WTC11 (cell line): ENCODE data around the gene ERAP2. TPM values are rescaled to one million over a fixed set of nuclear protein-coding genes. Genes with fewer than 3 reads are reported as not detected.

Source experiments
- ATAC-seq: fragments of 200-7000 bp; cut with Tn5 transposase; 2 replicates; pipeline ENCODE4 v1.10.0; 2021; ENCODE audit warnings: mild to moderate bottlenecking, moderate library complexity
- CTCF ChIA-PET: fragments of 300-600 bp; sonication (Branson Sonifier 250); formaldehyde crosslinking; loops from one replicate; lab custom pipeline; 2021; ENCODE audit warnings: antibody characterized with exemption; lab: Charles Lee
- POLR2A ChIA-PET: fragments of 350-600 bp; sonication (Branson Sonifier 250); formaldehyde crosslinking; loops from one replicate; lab custom pipeline; 2021; ENCODE audit warnings: antibody characterized with exemption; lab: Charles Lee
- DNase-seq: peaks from one replicate; pipeline ENCODE4 v3.0.0; 2021; ENCODE audit warnings: low spot score
- H3K27ac Mint-ChIP-seq: 2 replicates; pipeline ENCODE4 v1.8.0; 2021; ENCODE audit warnings: mixed read lengths
- H3K27me3 Mint-ChIP-seq: 2 replicates; pipeline ENCODE4 v1.8.0; 2021; ENCODE audit warnings: low read depth, mild to moderate bottlenecking, moderate library complexity, mixed read lengths
- H3K36me3 Mint-ChIP-seq: 2 replicates; pipeline ENCODE4 v1.8.0; 2021; ENCODE audit warnings: mixed read lengths
- H3K4me1 Mint-ChIP-seq: 2 replicates; pipeline ENCODE4 v1.8.0; 2022; ENCODE audit warnings: mixed read lengths
- H3K4me3 Mint-ChIP-seq: 2 replicates; pipeline ENCODE4 v1.8.0; 2021; ENCODE audit warnings: mild to moderate bottlenecking, moderate library complexity, mixed read lengths
- H3K9me3 Mint-ChIP-seq: 2 replicates; pipeline ENCODE4 v1.8.0; 2021; ENCODE audit warnings: mixed read lengths
- ARID4B ChIP-seq: sonication (generic); formaldehyde crosslinking; IDR thresholded peaks from 2 replicates; pipeline ENCODE4 v1.8.0; 2023; ENCODE audit warnings: missing genetic modification reagents, mild to moderate bottlenecking, borderline replicate concordance
- CBFB ChIP-seq: sonication (generic); formaldehyde crosslinking; IDR thresholded peaks from 2 replicates; pipeline ENCODE4 v1.8.1; 2022; ENCODE audit warnings: mild to moderate bottlenecking, low read depth, missing genetic modification reagents
- EMX1 ChIP-seq: fragments of 250-450 bp; sonication (Bioruptor Pico); IDR thresholded peaks from 2 replicates; pipeline ENCODE4 v1.8.0; 2021; ENCODE audit warnings: mild to moderate bottlenecking
- ETV6 ChIP-seq: sonication (generic); formaldehyde crosslinking; IDR thresholded peaks from 2 replicates; pipeline ENCODE4 v1.8.1; 2022; ENCODE audit warnings: mild to moderate bottlenecking, missing genetic modification reagents
- FOXK1 ChIP-seq: sonication (generic); formaldehyde crosslinking; IDR thresholded peaks from 2 replicates; pipeline ENCODE4 v1.8.0; 2022; ENCODE audit warnings: mild to moderate bottlenecking, moderate library complexity, missing genetic modification reagents
- GRHL2 ChIP-seq: fragments of 250-450 bp; sonication (Bioruptor Pico); IDR thresholded peaks from 2 replicates; pipeline ENCODE4 v1.8.0; 2022; ENCODE audit warnings: mild to moderate bottlenecking, moderate library complexity; ENCODE audit not compliant: insufficient replicate concordance, severe bottlenecking
- IRF1 ChIP-seq: sonication (generic); formaldehyde crosslinking; IDR thresholded peaks from 2 replicates; pipeline ENCODE4 v1.8.0; 2023; ENCODE audit warnings: missing genetic modification reagents
- IRF2 ChIP-seq: sonication (generic); formaldehyde crosslinking; IDR thresholded peaks from 2 replicates; pipeline ENCODE4 v1.8.0; 2022; ENCODE audit warnings: low read depth, missing genetic modification reagents, borderline replicate concordance
- KAT7 ChIP-seq: sonication (generic); formaldehyde crosslinking; IDR thresholded peaks from 2 replicates; pipeline ENCODE4 v1.8.1; 2023; ENCODE audit warnings: missing genetic modification reagents, mild to moderate bottlenecking, borderline replicate concordance
- MAX ChIP-seq: sonication (generic); formaldehyde crosslinking; IDR thresholded peaks from 2 replicates; pipeline ENCODE4 v1.8.0; 2022; ENCODE audit warnings: mild to moderate bottlenecking, missing genetic modification reagents
- MXD4 ChIP-seq: fragments of 250-450 bp; sonication (Bioruptor Pico); IDR thresholded peaks from 2 replicates; pipeline ENCODE4 v1.8.0; 2021; ENCODE audit warnings: mild to moderate bottlenecking, moderate library complexity, borderline replicate concordance
- MYBL2 ChIP-seq: sonication (generic); formaldehyde crosslinking; IDR thresholded peaks from 2 replicates; pipeline ENCODE4 v1.8.1; 2023; ENCODE audit warnings: mild to moderate bottlenecking, moderate library complexity, missing genetic modification reagents
- NR1H2 ChIP-seq: sonication (generic); formaldehyde crosslinking; IDR thresholded peaks from 2 replicates; pipeline ENCODE4 v1.9.0; 2021; ENCODE audit warnings: mild to moderate bottlenecking, moderate library complexity, missing genetic modification reagents
- NR3C1 ChIP-seq: sonication (generic); formaldehyde crosslinking; conservative IDR thresholded peaks from 2 replicates; pipeline ENCODE4 v1.8.1; 2023; ENCODE audit warnings: low read depth, mild to moderate bottlenecking, missing genetic modification reagents
- PRRX2 ChIP-seq: fragments of 250-450 bp; sonication (Bioruptor Pico); IDR thresholded peaks from 2 replicates; pipeline ENCODE4 v1.8.0; 2021; ENCODE audit warnings: mild to moderate bottlenecking
- RELA ChIP-seq: sonication (generic); formaldehyde crosslinking; IDR thresholded peaks from 2 replicates; pipeline ENCODE4 v1.8.1; 2022; ENCODE audit warnings: missing genetic modification reagents, mild to moderate bottlenecking, borderline replicate concordance
- SMAD4 ChIP-seq: sonication (generic); formaldehyde crosslinking; IDR thresholded peaks from 2 replicates; pipeline ENCODE4 v1.8.0; 2022; ENCODE audit warnings: mild to moderate bottlenecking, missing genetic modification reagents
- SP1 ChIP-seq: sonication (generic); formaldehyde crosslinking; conservative IDR thresholded peaks from 2 replicates; pipeline ENCODE4 v1.8.1; 2022; ENCODE audit warnings: missing genetic modification reagents
- TEAD1 ChIP-seq: sonication (generic); formaldehyde crosslinking; IDR thresholded peaks from 2 replicates; pipeline ENCODE4 v1.8.0; 2022; ENCODE audit warnings: mild to moderate bottlenecking, missing genetic modification reagents
- ZBTB43 ChIP-seq: sonication (generic); formaldehyde crosslinking; IDR thresholded peaks from 2 replicates; pipeline ENCODE4 v1.8.1; 2023; ENCODE audit warnings: mild to moderate bottlenecking, missing genetic modification reagents
- ZNF138 ChIP-seq: sonication (generic); formaldehyde crosslinking; conservative IDR thresholded peaks from 2 replicates; pipeline ENCODE4 v1.8.1; 2022; ENCODE audit warnings: mild to moderate bottlenecking, moderate library complexity, missing genetic modification reagents
- ZNF317 ChIP-seq: sonication (generic); formaldehyde crosslinking; IDR thresholded peaks from 2 replicates; pipeline ENCODE4 v1.8.1; 2023; ENCODE audit warnings: low read depth, mild to moderate bottlenecking, moderate library complexity, missing genetic modification reagents, borderline replicate concordance
- ZNF671 ChIP-seq: fragments of 250-450 bp; sonication (Bioruptor Pico); IDR thresholded peaks from 2 replicates; pipeline ENCODE4 v1.8.0; 2021; ENCODE audit warnings: mild to moderate bottlenecking
- total RNA-seq: library from RNA; stranded (reverse); gene quantifications from 3 replicates; pipeline ENCODE4 v1.2.3, GENCODE V29; 2021
- TF ChIP-seq, protein P1 (sequence below): fragments of 250-450 bp; sonication (Bioruptor Pico); IDR thresholded peaks from 2 replicates; pipeline ENCODE4 v1.9.0; 2021; ENCODE audit warnings: mild to moderate bottlenecking

Gene ERAP2
- total RNA-seq, 1 experiment from 2014 or later = 0.13 TPM

DNA sequence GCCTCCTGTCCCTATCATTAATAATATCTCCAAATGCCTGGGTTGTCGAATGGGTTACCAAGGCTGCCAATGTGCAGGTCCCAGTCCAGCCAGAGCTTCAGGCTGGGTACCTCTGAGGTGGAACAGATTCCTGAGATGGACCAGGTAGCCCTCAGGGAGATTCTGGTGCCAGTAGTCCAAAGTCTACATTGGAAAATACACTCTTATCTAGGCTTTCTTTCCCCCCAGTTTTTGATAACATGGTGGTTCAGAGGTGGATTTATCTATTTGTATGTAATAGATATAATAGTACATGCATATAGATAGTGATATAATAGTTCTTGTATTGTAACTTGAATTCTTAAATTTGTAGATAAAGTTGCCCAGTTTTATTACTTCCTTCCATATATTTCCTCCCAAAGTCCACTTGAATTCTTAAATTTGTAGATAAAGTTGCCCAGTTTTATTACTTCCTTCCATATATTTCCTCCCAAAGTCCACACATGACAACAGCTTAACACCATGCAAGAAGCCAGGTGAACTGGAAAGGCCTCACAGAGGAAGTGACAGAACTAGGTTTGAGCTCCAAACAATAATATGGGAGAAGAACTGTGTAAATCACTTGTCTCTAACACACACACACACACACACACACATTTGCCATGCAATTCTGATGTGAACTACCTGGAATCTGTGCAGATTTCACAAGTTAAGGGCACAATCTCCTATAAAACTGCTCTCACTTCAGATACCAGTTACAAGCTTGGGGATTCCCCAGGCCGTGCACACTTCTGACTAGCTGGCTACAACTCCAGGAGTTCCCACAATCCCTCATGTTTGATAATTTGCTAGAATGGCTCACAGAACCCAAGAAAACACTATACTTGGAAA, 37.9 kb upstream of the ERAP2 start:
- Mint-ChIP-seq H3K36me3 (no peaks in the 10 kb centered on the region), H3K27ac (no peak overlapping the region), H3K4me1 (peaks cover 2% of the 10 kb centered on the region; the same call in 1 of the 2 replicates), H3K4me3 (no peak overlapping the region), H3K27me3 (no peaks in the 10 kb centered on the region), H3K9me3 (peaks cover 14% of the 10 kb centered on the region; the same call in 1 of the 2 replicates)
- ChIA-PET POLR2A (no interaction called here), CTCF (interaction anchor here (0.7 kb wide), 1 partner anchor 36 kb away, joined by 3 read pairs; no protein-coding TSS in a partner anchor)
- TF ChIP-seq KAT7 (CRISPR knock-in tag) (no peak), EMX1 (CRISPR knock-in tag) (no peak), CBFB (no peak), ZBTB43 (no peak), MXD4 (no peak), PRRX2 (no peak), SMAD4 (CRISPR knock-in tag) (no peak), IRF1 (CRISPR knock-in tag) (no peak), ARID4B (CRISPR knock-in tag) (no peak), ZNF317 (no peak), ZNF138 (CRISPR knock-in tag) (no peak)
- ATAC-seq (no peak), DNase-seq (no peak)

- Mint-ChIP-seq H3K27ac (no peak overlapping the region), H3K36me3 (no peaks in the 10 kb centered on the region), H3K4me1 (peaks cover 3% of the 10 kb centered on the region; the same call in 1 of the 2 replicates), H3K9me3 (peaks cover 15% of the 10 kb centered on the region; the same call in 1 of the 2 replicates), H3K27me3 (no peaks in the 10 kb centered on the region), H3K4me3 (no peak overlapping the region)
- POLR2A ChIA-PET = no interaction called here
- ATAC-seq (no peak), DNase-seq (no peak)
- CTCF ChIA-PET = no interaction called here
- TF ChIP-seq GRHL2 (no peak), TEAD1 (CRISPR knock-in tag) (no peak), NR1H2 (CRISPR knock-in tag) (no peak), NR3C1 (CRISPR knock-in tag) (no peak), IRF2 (CRISPR knock-in tag) (no peak), SP1 (CRISPR knock-in tag) (no peak), ZNF671 (CRISPR knock-in tag) (no peak), FOXK1 (CRISPR knock-in tag) (no peak), MYBL2 (CRISPR knock-in tag) (no peak), ETV6 (CRISPR knock-in tag) (no peak), MAX (CRISPR knock-in tag) (no peak), RELA (no peak)
- TF ChIP-seq, protein P1, sequence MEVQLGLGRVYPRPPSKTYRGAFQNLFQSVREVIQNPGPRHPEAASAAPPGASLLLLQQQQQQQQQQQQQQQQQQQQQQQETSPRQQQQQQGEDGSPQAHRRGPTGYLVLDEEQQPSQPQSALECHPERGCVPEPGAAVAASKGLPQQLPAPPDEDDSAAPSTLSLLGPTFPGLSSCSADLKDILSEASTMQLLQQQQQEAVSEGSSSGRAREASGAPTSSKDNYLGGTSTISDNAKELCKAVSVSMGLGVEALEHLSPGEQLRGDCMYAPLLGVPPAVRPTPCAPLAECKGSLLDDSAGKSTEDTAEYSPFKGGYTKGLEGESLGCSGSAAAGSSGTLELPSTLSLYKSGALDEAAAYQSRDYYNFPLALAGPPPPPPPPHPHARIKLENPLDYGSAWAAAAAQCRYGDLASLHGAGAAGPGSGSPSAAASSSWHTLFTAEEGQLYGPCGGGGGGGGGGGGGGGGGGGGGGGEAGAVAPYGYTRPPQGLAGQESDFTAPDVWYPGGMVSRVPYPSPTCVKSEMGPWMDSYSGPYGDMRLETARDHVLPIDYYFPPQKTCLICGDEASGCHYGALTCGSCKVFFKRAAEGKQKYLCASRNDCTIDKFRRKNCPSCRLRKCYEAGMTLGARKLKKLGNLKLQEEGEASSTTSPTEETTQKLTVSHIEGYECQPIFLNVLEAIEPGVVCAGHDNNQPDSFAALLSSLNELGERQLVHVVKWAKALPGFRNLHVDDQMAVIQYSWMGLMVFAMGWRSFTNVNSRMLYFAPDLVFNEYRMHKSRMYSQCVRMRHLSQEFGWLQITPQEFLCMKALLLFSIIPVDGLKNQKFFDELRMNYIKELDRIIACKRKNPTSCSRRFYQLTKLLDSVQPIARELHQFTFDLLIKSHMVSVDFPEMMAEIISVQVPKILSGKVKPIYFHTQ (CRISPR knock-in tag) = no peak
Observed at GRCh38 chr5:96839071-96839592, 37.2 kb upstream of the ERAP2 start.
